OCI-LY3 (cell line): ENCODE data around the gene TIMM17A.

ENCODE experiments used
- EZH2phosphoT487 ChIP-seq: fragments of 200-600 bp; shearing (Covaris generic); IDR thresholded peaks from 2 replicates; pipeline ENCODE4 v1.6.1; 2018; ENCODE audit warnings: antibody characterized with exemption, mixed run types, low read depth
- TF ChIP-seq, protein P1 (sequence below): fragments of 200-600, 300-600 bp; sonication (generic); IDR thresholded peaks from 2 replicates; pipeline ENCODE4 v1.5.1; 2014; ENCODE audit warnings: antibody characterized with exemption, low read length, low read depth

DNA sequence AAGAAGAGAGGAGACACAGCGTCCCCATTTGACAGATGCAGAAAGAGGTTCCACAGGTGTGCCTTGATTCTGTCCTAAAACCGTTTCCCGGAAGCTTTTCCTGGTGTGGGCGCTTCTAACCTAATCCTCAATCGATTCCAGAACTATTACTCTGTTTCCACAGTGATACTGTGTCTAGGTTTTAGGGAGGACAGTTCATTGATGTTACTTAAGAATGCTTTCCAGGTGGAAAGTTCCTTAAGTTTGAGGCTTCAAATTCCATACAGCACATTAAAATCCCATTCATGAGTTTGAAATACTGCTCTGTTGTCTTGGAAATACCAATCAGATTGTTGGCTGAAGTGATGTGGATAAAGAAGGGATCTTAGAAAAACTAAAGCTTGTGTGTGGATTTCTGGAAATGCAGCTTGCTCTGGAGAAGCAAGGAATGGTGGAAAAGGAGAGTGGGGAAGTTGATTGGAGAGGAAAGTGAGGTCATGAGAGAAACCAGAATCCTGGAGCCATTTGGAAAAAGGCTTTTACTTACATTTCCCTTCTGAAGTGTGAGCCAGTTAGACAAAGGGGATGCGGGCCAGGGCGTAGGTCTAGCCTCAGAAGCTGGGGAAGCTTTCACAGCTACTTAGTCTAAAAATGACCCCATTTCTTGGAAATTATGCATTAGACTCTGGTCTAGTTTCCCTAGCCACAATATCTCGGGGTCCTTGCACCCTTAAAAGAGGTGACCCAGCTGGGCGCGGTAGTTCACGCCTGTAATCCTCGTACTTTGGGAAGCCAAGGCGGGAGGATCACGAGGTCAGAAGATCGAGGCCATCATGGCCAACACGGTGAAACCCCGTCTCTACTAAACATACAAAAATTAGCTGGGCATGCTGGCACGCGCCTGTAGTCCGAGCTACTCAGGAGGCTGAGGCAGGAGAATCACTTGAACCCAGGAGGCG lies 61.8 kb downstream of the TIMM17A start:
- TF ChIP-seq, protein P1, sequence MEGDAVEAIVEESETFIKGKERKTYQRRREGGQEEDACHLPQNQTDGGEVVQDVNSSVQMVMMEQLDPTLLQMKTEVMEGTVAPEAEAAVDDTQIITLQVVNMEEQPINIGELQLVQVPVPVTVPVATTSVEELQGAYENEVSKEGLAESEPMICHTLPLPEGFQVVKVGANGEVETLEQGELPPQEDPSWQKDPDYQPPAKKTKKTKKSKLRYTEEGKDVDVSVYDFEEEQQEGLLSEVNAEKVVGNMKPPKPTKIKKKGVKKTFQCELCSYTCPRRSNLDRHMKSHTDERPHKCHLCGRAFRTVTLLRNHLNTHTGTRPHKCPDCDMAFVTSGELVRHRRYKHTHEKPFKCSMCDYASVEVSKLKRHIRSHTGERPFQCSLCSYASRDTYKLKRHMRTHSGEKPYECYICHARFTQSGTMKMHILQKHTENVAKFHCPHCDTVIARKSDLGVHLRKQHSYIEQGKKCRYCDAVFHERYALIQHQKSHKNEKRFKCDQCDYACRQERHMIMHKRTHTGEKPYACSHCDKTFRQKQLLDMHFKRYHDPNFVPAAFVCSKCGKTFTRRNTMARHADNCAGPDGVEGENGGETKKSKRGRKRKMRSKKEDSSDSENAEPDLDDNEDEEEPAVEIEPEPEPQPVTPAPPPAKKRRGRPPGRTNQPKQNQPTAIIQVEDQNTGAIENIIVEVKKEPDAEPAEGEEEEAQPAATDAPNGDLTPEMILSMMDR: no peak
- TF ChIP-seq EZH2phosphoT487: no peak
